Liver (tissue), 2 donors: ENCODE data around the gene WRAP73.

Experiments used
- RAD21 ChIP-seq, 2 donors: IDR thresholded peaks; 2 replicates each; pipeline ENCODE4 v1.6.1; 2016; ENCODE audit warnings: antibody characterized with exemption in 2 of 2, mild to moderate bottlenecking in 2 of 2
- SP1 ChIP-seq: IDR thresholded peaks from 2 replicates; pipeline ENCODE4 v1.6.1; 2018; ENCODE audit warnings: antibody characterized with exemption, mild to moderate bottlenecking
- TF ChIP-seq, protein P1 (sequence below): IDR thresholded peaks from 2 replicates; pipeline ENCODE4 v1.6.1; 2016; ENCODE audit warnings: antibody characterized with exemption, mild to moderate bottlenecking
- donor health status: healthy.

DNA sequence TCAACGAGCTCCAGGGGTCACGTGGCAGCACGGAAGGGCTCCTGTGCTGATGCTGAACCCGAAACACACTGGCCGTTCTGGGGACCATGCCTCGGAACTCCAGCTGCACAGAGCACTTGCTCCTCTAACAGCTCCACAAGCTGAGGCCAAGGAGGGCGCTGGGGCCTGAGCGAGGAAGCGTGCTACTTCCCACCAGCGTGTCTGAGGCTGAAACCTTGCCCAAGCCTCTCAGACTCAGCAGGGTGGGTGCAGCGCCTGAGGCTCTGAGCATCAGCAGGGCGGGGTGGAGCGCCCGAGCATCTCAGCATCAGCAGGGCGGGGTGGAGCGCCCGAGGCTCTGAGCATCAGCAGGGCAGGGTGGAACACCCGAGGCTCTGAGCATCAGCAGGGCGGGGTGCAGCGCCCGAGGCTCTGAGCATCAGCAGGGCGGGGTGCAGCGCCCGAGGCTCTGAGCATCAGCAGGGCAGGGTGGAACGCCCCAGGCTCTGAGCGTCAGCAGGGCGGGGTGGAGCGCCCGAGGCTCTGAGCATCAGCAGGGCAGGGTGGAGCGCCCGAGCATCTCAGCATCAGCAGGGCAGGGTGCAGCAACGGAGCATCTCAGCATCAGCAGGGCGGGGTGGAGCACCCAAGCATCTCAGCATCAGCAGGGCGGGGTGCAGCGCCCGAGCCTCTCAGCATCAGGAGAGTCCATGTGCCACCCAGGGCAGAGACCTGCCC lies 9.6 kb downstream of the WRAP73 start:
- no peak for TF ChIP-seq SP1
- TF ChIP-seq, protein P1, sequence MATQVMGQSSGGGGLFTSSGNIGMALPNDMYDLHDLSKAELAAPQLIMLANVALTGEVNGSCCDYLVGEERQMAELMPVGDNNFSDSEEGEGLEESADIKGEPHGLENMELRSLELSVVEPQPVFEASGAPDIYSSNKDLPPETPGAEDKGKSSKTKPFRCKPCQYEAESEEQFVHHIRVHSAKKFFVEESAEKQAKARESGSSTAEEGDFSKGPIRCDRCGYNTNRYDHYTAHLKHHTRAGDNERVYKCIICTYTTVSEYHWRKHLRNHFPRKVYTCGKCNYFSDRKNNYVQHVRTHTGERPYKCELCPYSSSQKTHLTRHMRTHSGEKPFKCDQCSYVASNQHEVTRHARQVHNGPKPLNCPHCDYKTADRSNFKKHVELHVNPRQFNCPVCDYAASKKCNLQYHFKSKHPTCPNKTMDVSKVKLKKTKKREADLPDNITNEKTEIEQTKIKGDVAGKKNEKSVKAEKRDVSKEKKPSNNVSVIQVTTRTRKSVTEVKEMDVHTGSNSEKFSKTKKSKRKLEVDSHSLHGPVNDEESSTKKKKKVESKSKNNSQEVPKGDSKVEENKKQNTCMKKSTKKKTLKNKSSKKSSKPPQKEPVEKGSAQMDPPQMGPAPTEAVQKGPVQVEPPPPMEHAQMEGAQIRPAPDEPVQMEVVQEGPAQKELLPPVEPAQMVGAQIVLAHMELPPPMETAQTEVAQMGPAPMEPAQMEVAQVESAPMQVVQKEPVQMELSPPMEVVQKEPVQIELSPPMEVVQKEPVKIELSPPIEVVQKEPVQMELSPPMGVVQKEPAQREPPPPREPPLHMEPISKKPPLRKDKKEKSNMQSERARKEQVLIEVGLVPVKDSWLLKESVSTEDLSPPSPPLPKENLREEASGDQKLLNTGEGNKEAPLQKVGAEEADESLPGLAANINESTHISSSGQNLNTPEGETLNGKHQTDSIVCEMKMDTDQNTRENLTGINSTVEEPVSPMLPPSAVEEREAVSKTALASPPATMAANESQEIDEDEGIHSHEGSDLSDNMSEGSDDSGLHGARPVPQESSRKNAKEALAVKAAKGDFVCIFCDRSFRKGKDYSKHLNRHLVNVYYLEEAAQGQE: no peak
- no peak for TF ChIP-seq RAD21 (IDR thresholded peaks at IDR 0.05)
